ENCODE data around the gene WFDC1.

DNA sequence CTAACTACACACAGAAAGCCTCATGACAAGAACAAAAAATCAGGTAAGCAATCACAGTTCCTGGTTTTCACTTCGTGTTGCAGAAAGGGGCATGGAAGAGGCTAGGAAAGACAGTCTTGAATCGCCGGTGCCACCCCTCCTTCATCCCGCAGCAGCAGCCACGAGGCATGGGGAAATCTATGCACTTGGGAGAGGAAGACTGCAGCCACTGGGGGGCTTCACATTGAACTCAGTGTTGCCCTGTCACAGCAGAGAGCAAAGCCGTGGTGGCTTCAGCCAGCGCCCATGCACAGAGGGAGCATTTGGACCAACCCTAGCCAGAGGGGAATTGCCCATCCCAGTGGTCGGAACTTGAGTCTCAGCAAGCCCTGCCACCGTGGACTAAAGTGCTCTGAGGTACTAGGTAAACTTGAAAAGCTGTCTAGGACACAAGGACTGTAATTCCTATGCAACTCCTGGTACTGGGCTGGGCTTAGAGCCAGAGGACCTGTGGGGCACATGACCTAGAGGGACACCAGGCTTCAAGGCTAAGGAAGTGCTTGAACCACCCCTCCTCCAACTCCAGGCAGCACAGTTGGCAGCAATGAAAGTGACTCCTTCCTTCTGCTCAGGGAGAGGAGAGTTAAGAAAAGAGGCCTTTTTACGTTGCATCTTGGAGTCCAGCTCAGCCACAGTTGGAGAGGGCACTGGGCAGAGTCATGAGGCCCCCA, 38.5 kb downstream of the WFDC1 start:
- TF ChIP-seq SMC3 (IDR thresholded peaks at IDR 0.05; ENCODE audit: borderline replicate concordance, low read length): no peak
- no peak for TF ChIP-seq EZH2 (IDR thresholded peaks at IDR 0.05; ENCODE audit: borderline replicate concordance, control insufficient read depth, low read depth, low read length)
- TF ChIP-seq CEBPB (IDR thresholded peaks at IDR 0.05; ENCODE audit: borderline replicate concordance in 1 of 2, low read depth in 2 of 2, low read length in 2 of 2): no peak
- TF ChIP-seq HCFC1 (IDR thresholded peaks at IDR 0.05; ENCODE audit: low read length): no peak
- no peak for TF ChIP-seq POLR2AphosphoS2 (IDR thresholded peaks at IDR 0.05; ENCODE audit: low read depth, low read length)
- TF ChIP-seq, protein P1, sequence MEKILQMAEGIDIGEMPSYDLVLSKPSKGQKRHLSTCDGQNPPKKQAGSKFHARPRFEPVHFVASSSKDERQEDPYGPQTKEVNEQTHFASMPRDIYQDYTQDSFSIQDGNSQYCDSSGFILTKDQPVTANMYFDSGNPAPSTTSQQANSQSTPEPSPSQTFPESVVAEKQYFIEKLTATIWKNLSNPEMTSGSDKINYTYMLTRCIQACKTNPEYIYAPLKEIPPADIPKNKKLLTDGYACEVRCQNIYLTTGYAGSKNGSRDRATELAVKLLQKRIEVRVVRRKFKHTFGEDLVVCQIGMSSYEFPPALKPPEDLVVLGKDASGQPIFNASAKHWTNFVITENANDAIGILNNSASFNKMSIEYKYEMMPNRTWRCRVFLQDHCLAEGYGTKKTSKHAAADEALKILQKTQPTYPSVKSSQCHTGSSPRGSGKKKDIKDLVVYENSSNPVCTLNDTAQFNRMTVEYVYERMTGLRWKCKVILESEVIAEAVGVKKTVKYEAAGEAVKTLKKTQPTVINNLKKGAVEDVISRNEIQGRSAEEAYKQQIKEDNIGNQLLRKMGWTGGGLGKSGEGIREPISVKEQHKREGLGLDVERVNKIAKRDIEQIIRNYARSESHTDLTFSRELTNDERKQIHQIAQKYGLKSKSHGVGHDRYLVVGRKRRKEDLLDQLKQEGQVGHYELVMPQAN (conservative IDR thresholded peaks at IDR 0.05): no peak
- TF ChIP-seq RCOR1 (conservative IDR thresholded peaks at IDR 0.05; ENCODE audit: low read depth, low read length): no peak
